GM19324 (cell line): Measurements from ENCODE around the gene DOCK11.
"Not testable (repeated sequence)": the region's sequence is repeated elsewhere in the genome, so short reads cannot be mapped to it uniquely, and the experiment has no call there.

Source experiments
- ATAC-seq: cut with Tn5 transposase; IDR thresholded peaks from one replicate; pipeline ENCODE4 v1.9.1; 2021; ENCODE audit warnings: mild to moderate bottlenecking, moderate library complexity; ENCODE audit not compliant: unreplicated experiment, low FRiP score

DOCK11 gene

DNA sequence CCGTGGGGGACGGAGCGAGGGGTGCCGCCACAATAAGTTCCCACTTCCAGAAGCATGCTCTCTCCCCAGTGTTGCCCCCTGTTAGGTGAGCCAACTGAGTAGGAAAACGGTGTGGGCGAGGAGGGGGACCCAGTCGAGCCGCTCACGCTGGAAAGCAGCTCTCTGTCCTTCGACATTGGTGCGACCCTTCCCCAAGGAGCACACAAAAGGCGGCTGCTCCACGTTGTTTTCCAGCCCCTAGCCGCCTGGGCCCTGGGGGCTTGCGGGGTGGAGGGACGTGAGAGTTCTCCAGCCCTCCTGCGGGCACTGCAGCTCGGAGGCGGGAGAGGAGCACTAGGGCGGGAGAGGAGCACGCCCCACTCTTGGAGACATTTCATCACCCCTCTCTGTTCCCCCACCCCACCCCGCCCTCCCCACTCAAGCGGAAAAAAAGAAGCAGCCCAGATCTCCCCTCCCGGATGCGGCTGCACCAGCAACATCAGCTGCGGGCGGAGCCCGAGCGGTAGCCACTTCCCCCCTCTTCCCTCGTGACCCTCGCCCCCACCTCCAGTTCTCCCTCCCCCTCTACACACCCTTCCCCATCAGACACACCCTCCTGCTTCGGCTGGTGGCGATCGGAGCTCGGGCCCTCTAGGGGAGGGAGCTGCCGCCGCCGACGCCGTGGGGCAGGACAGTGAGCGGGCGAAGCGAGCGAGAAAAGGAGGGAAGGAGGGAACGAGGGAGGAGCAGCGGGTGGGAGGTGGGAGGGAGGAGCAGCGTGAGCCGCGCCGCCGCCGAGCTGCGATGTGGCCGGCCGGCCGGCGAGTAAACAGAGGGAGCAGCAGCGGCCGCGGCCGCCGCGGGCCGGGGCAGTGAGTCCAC is at the start of gene DOCK11:
Gene DOCK11, plus strand, starts transcription at position 755 of the 861 bp plus-strand sequence. CDS start 157 bp downstream, outside the sequence.
- peak; percentile 75 for ATAC-seq

- no peak for ATAC-seq
These were observed 47.3 kb upstream of the DOCK11 start for GRCh38 chrX:118448273-118448783.

DNA sequence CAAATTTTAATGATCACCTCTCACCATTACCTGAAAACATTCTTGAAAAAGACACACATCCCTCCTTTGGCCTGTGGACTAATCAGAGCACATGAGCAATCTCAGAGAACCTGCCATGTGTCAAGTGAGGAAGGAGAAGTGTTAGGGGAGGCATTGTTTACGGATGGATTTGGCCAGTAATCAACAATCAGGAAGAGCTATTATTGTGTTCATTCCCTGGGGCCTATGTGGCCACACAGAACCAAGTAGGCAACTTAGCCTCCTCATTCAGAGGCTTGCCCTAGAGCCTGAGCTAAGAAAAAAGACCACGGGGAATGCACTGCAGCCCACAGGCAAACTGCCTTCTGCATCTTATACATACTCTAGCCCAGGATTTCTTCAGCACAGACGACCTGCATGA is 40.6 kb upstream of the DOCK11 start:
- ATAC-seq, result no peak

- ATAC-seq, result no peak
These were observed 36.1 kb upstream of the DOCK11 start for GRCh38 chrX:118459494-118459893.

DNA sequence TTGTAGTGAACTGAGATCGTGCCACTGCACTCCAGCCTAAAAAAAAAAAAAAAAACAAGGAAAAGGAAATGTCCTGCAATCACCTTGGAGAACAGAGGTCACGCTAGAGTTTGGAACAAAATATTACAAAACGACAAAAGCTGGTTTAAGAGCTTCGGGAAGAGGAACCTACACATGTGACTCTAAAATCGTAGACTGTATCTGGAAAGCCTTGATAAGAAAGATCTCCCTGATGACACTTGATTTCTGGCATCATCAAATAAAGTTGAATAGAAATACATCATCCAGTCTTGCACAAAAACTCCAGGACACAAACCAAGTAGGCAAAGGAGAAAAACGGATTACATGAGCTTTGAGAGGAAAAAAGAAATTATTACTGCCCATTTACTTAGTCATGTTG is 31.1 kb upstream of the DOCK11 start:
- no peak for ATAC-seq

GRCh38 chrX:118468122-118468521 is 27.5 kb upstream of the DOCK11 start:
- no peak for ATAC-seq

DNA sequence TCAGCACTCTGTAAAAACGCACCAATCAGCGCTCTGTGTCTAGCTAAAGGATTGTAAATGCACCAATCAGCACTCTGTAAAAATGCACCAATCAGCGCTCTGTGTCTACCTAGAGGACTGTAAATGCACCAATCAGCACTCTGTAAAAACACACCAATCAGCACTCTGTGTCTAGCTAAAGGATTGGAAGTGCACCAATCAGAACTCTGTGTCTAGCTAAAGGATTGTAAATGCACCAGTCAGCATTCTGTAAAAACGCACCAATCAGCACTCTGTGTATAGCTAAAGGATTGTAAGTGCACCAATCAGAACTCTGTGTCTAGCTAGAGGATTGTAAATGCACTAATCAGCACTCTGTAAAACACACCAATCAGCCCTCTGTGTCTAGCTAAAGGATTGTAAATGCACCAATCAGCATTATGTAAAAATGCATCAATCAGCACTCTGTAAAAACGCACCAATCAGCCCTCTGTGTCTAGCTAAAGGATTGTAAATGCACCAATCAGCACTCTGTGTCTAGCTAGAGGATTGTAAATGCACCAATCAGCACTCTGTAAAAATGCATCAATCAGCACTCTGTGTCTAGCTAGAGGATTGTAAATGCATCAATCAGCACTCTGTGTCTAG is 24.8 kb upstream of the DOCK11 start:
- not testable (repeated sequence) for ATAC-seq

DNA sequence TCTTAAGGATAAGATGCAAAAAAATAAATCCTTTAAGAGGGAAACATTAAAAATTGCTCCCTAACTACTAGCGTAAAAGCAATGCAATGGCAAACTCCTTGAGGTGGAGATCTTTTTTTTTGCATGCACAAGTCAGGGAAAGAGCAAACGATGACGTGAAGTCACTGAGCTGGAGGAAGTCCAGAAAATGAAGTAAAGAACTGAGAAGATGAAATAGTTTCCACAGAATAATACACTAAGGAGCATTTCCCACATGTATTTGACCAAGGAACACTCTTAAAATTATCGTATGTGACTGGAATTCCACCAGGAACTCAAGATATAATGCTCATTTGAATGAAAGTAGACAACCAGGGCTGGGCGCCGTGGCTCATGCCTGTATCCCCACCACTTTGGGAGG is 21.0 kb upstream of the DOCK11 start:
- no peak for ATAC-seq

- ATAC-seq, result no peak
These were observed 19.7 kb upstream of the DOCK11 start for GRCh38 chrX:118475903-118476302.

DNA sequence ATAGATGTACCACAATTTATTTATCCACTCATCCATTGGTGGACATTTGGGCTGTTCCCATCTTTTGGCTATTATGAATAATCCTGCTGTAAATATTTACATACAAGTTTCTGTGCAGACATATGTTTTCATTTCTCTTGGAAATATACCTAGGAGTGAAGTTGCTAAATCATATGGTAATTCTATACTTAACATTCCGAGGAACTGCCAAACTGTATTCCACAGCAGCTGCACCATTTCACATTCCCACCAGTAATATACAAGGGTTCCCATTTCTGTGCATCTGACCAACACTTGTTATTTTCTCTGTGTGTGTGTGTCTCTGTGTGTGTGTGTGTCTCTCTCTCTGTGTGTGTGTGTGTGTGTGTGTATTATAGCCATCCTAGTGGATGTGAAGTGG is 15.4 kb upstream of the DOCK11 start:
- ATAC-seq, result no peak

- ATAC-seq, result not testable (repeated sequence)
These were observed 13.2 kb upstream of the DOCK11 start for GRCh38 chrX:118482384-118482783.

- no peak for ATAC-seq
These were observed 11.3 kb upstream of the DOCK11 start for GRCh38 chrX:118484216-118484903.

- not testable (repeated sequence) for ATAC-seq
These were observed 8.9 kb upstream of the DOCK11 start for GRCh38 chrX:118486693-118487092.

DNA sequence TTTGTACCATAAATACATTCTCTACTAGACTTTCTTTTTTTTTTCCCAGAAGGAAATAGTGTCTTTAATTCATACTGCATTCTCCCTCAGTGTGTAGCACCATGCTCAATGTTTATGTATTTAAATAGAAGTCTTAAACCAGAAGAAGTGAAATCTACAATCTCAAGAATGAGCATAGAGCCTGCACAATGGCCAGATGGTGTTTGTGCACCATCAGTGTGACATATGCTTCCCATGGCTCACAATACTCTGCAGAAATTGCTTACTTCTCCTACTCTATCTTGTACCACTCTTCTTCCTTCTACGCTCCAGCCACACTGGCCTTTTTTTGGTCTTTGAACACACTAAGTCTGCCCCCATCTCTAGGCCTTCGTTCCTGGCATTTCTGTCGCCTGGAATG is 2.6 kb upstream of the DOCK11 start:
- ATAC-seq, result no peak

- no peak for ATAC-seq
These were observed 1.8 kb upstream of the DOCK11 start for GRCh38 chrX:118493653-118494297.

DNA sequence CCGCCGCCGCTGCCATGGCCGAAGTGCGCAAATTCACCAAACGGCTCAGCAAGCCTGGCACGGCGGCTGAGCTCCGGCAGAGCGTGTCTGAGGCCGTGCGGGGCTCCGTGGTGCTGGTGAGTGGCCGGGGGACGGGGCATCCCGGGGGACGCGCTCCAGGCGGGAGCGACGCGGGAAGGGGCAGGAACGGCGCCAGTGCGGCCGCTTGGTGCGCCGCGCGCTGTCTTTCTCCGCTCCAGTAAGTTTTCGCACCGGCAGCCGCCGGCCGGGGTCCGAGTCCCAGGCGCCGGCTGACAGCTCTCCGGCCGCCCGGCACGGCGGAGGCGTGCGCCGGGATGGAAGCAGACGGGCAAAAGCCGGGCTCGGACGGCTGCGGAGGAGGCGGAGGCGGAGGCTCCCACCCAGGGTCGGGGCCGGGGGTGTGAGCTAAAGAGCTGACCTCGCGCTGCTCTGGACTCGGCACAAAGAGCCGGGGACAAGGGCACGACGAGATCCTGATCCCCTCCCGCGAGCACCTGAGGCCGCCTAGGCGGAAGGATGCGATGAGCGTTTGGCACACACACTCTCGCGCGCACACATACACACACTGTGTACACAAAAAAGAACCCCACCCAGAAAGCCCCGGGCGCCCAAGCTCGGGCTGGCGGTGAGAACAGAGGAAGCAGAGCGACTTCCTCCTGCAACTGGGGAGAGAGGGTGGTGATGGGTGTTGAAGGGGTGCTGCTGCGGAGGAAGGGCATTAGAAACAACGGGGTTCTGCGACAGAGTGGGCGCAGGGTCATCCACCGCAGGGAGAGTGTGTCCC is 545 bp downstream of the DOCK11 start:
- peak; percentile 54 for ATAC-seq

DNA sequence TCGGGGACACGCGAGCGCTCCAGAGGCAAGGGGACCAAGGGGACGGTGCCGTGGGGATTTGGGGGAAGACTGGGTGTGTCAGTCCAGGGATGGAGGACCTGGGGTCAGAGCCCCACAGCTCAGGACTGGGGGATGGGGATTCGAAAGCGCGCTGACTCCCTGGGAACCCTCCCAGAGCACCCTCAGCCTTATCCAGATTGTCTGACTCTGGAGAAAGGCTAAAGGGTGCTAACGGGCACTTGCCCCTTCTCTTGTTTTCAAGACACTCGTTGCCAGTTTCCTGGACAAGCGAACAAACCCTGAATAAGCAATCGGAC is 1.1 kb downstream of the DOCK11 start:
- ATAC-seq, result peak; percentile 5

- no peak for ATAC-seq
These were observed 1.7 kb downstream of the DOCK11 start for GRCh38 chrX:118497180-118497818.

GRCh38 chrX:118498351-118498750 is 2.7 kb downstream of the DOCK11 start:
- no peak for ATAC-seq
